BE2C (cell line): Measurements from ENCODE around the gene STK33.

Source experiments
- DNase-seq: peaks from one replicate; pipeline ENCODE4 v3.0.0-alpha.2; 2020
- H3K27me3 ChIP-seq: fragments of 250-450 bp; sonication (Bioruptor Pico); 2 replicates; pipeline ENCODE4 v1.5.1; 2020; ENCODE audit warnings: mild to moderate bottlenecking
- H3K36me3 ChIP-seq: fragments of 250-450 bp; sonication (Bioruptor Pico); 2 replicates; pipeline ENCODE4 v1.5.1; 2020; ENCODE audit warnings: mild to moderate bottlenecking
- H3K4me1 ChIP-seq: fragments of 250-450 bp; sonication (Bioruptor Pico); 2 replicates; pipeline ENCODE4 v1.5.1; 2020
- H3K4me3 ChIP-seq: 2 replicates; pipeline ENCODE4 v1.5.1; 2011; ENCODE audit warnings: low read depth, low read length
- H3K9me3 ChIP-seq: fragments of 250-450 bp; sonication (Bioruptor Pico); 2 replicates; pipeline ENCODE4 v1.5.1; 2020
- CTCF ChIP-seq: IDR thresholded peaks from 2 replicates; pipeline ENCODE4 v1.5.1; 2012; ENCODE audit warnings: mild to moderate bottlenecking, low read depth, low read length

Gene STK33

GRCh38 chr11:8408151-8408941 lies 185.7 kb downstream of the STK33 start:
- Histone ChIP-seq H3K4me3 (no peak overlapping the region), H3K4me1 (no peaks in the 10 kb centered on the region), H3K27me3 (no peaks in the 10 kb centered on the region), H3K9me3 (no peaks in the 10 kb centered on the region), H3K36me3 (no peaks in the 10 kb centered on the region)
- TF ChIP-seq CTCF: no peak
- DNase-seq: no peak

- DNase-seq: no peak
- H3K36me3 ChIP-seq: no peaks in the 10 kb centered on the region
- no peak for TF ChIP-seq CTCF
- H3K27me3 ChIP-seq: no peaks in the 10 kb centered on the region
- no peak overlapping the region for H3K4me3 ChIP-seq
- no peaks in the 10 kb centered on the region for H3K9me3 ChIP-seq
- H3K4me1 ChIP-seq: no peaks in the 10 kb centered on the region
Measured at GRCh38 chr11:8403310-8403709, 190.7 kb downstream of the STK33 start.

GRCh38 chr11:8392886-8393285 lies 201.1 kb downstream of the STK33 start:
- DNase-seq: no peak
- no peaks in the 10 kb centered on the region for H3K27me3 ChIP-seq
- no peak for TF ChIP-seq CTCF
- H3K9me3 ChIP-seq: no peaks in the 10 kb centered on the region
- no peaks in the 10 kb centered on the region for H3K36me3 ChIP-seq
- no peaks in the 10 kb centered on the region for H3K4me1 ChIP-seq
- H3K4me3 ChIP-seq: no peak overlapping the region

- no peak for TF ChIP-seq CTCF
- no peaks in the 10 kb centered on the region for H3K4me1 ChIP-seq
- no peak overlapping the region for H3K4me3 ChIP-seq
- no peaks in the 10 kb centered on the region for H3K27me3 ChIP-seq
- no peaks in the 10 kb centered on the region for H3K9me3 ChIP-seq
- H3K36me3 ChIP-seq: no peaks in the 10 kb centered on the region
- DNase-seq: no peak
Measured at GRCh38 chr11:8392166-8392565, 201.9 kb downstream of the STK33 start.

- no peaks in the 10 kb centered on the region for H3K4me1 ChIP-seq
- H3K4me3 ChIP-seq: no peak overlapping the region
- no peak for DNase-seq
- TF ChIP-seq CTCF: no peak
- H3K9me3 ChIP-seq: no peaks in the 10 kb centered on the region
- H3K36me3 ChIP-seq: no peaks in the 10 kb centered on the region
- H3K27me3 ChIP-seq: no peaks in the 10 kb centered on the region
Measured at GRCh38 chr11:8390851-8391612, 203.0 kb downstream of the STK33 start.
